ENCODE measurements around the gene DNAJC5.
"Not testable (repeated sequence)": the region's sequence is repeated elsewhere in the genome, so short reads cannot be mapped to it uniquely, and the experiment has no call there.

DNAJC5 gene

DNA sequence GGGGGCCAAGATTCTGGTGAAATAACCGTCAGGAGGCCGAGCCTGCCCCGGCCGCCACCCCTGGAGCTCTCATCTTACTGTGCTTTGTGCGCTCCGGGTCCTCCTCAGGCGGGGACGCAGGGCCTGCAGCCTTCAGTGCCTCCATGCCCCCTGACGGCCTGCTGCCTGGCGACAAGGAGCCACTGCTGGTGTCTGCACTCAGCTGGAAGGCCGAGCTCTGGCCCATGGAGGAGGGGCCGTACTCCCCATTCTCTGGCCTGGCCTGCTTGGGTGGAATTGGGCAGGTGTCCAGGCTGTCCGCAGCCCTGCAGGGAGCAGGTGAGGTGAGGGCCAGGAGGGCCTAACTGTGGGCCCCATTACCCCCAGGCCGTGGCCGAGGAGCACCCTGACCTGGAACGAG lies 69.5 kb downstream of the DNAJC5 start:
- no peaks in the 10 kb centered on the region for H3K27me3 Mint-ChIP-seq

GRCh38 chr20:63966172-63966943 lies 71.4 kb downstream of the DNAJC5 start:
- no peaks in the 10 kb centered on the region for H3K27me3 Mint-ChIP-seq
- H3K4me3 Mint-ChIP-seq = no peak overlapping the region
- H3K4me1 Mint-ChIP-seq (ENCODE audit: low read depth) = peaks cover 5% of the 10 kb centered on the region
- H3K27ac Mint-ChIP-seq = no peak overlapping the region
- H3K9me3 Mint-ChIP-seq (ENCODE audit: low read depth) = no peaks in the 10 kb centered on the region
- H3K36me3 Mint-ChIP-seq = no peaks in the 10 kb centered on the region

More for the DNA sequence above, 69.5 kb downstream of the DNAJC5 start:
- no peak overlapping the region for H3K27ac Mint-ChIP-seq
- H3K4me3 Mint-ChIP-seq = no peak overlapping the region
- H3K36me3 Mint-ChIP-seq = no peaks in the 10 kb centered on the region
- H3K4me1 Mint-ChIP-seq (ENCODE audit: low read depth) = peaks cover 4% of the 10 kb centered on the region
- no peaks in the 10 kb centered on the region for H3K9me3 Mint-ChIP-seq (ENCODE audit: low read depth)

- H3K4me3 Mint-ChIP-seq = no peak overlapping the region
- H3K4me1 Mint-ChIP-seq (ENCODE audit: low read depth) = peaks cover 5% of the 10 kb centered on the region
- H3K36me3 Mint-ChIP-seq = no peaks in the 10 kb centered on the region
- no peaks in the 10 kb centered on the region for H3K27me3 Mint-ChIP-seq
- H3K9me3 Mint-ChIP-seq (ENCODE audit: low read depth) = no peaks in the 10 kb centered on the region
- H3K27ac Mint-ChIP-seq = no peak overlapping the region
Measured at GRCh38 chr20:63966944-63967322, 72.0 kb downstream of the DNAJC5 start.

GRCh38 chr20:63967330-63968135 lies 72.6 kb downstream of the DNAJC5 start:
- Mint-ChIP-seq H3K27ac (no peak overlapping the region), H3K4me3 (peak overlapping the region; percentile 84), H3K36me3 (no peaks in the 10 kb centered on the region), H3K4me1 (ENCODE audit: low read depth) (peaks cover 8% of the 10 kb centered on the region), H3K9me3 (ENCODE audit: low read depth) (no peaks in the 10 kb centered on the region), H3K27me3 (no peaks in the 10 kb centered on the region)

- no peaks in the 10 kb centered on the region for H3K27me3 Mint-ChIP-seq
- no peaks in the 10 kb centered on the region for H3K9me3 Mint-ChIP-seq (ENCODE audit: low read depth)
- H3K4me3 Mint-ChIP-seq = peak overlapping the region; percentile 84
- no peaks in the 10 kb centered on the region for H3K36me3 Mint-ChIP-seq
- peaks cover 12% of the 10 kb centered on the region for H3K4me1 Mint-ChIP-seq (ENCODE audit: low read depth)
- H3K27ac Mint-ChIP-seq = peak overlapping the region; percentile 66
Measured at GRCh38 chr20:63968136-63968927, 73.4 kb downstream of the DNAJC5 start.

DNA sequence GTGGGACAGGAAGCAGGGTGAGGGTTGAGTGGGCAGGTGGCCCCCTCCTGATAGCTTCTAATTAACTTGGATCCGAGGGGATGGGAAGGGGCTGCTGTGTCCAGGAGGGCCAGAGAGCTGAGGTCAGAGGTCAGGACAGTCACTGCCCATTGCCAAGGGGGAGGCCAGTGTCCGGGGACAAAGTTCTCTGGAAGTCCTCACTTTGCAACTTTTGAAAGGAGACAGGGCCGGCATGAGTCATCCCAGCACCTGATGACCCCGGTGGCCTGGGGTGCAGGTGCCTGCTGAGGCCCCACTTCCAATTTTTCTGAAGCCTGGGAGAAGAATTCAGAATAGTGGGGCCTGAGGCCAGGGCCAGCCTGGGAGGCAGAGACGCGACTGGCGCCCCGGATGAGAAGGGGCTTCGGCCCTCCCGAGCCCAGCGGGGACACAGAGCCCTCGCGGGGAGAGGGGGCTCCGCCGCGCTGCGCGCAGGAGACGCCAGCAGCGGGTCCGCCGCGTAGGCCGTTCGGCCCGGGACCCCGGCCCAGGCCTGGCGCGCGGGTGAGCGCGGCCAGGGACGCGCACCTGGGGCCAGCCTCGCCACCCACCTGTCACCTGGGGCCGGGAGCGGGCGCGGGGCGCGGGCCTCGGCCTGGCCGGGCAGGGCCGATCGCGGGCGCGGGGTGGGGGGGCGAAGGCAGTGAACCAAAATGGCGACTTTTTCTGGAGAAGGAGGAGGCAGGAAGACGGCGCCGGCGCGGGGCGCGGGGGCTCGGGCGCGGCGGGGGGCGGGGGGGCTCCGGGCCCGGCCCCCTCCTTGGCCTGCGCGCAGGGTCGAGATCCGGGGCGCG lies 74.2 kb downstream of the DNAJC5 start:
- Mint-ChIP-seq H3K27me3 (no peaks in the 10 kb centered on the region), H3K4me1 (ENCODE audit: low read depth) (peaks cover 17% of the 10 kb centered on the region), H3K9me3 (ENCODE audit: low read depth) (no peaks in the 10 kb centered on the region), H3K4me3 (peak overlapping the region; percentile 84), H3K27ac (peak overlapping the region; percentile 41), H3K36me3 (no peaks in the 10 kb centered on the region)

DNA sequence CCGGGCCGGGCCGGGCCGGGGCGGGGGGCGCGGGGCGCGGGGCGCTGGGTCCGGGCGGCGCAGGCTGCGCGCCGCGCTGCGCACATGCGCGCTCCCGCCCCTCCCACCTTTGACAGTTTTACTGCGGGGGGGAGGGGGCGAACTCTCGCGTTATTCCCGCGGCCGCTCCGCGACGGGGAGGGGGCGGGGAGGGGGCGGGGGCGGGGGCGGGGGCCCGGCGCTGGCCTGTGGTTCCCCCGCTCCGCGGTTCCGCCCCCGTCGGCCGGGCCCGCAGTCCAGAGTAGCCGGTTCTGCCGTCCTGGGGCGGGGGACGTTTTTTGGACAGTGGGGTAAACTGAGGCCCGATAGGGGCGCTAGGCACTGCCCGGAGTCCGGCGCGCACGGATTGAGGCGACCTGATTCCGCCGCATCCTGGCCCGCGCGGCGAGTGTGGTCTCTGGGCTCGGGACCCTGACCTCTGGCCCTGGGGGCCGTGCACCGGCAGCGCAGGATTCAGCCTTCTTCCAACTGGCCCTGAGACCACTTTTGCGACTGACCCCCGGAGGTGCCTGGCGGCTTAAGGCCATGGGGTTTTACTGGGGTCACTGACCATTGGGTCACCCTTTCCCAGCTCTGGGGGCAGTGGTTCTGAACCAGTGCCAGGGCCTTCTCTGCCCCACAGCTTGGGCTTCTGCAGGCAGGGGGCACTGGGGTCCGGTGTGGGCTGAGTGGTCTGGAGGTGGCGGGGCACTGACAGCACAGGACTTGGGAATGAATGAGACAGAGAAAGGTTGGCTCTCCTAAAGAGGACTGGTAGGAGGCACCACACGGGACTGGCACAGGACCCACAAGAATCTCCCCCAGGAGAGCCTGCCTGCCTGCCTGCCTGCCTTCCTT lies 75.2 kb downstream of the DNAJC5 start, which contains the start of gene ZNF512B:
TSS of gene ZNF512B (minus strand) at position 93 of the 876 bp plus-strand sequence. CDS start 1,980 bp downstream, outside the sequence.
- peak within 1 kb of the TSS; percentile 84 for H3K4me3 Mint-ChIP-seq
- H3K27ac Mint-ChIP-seq = peak within 1 kb of the TSS; percentile 41
- no peaks in the 10 kb centered on the region for H3K36me3 Mint-ChIP-seq
- H3K9me3 Mint-ChIP-seq (ENCODE audit: low read depth) = no peaks in the 10 kb centered on the region
- H3K27me3 Mint-ChIP-seq = no peaks in the 10 kb centered on the region
- H3K4me1 Mint-ChIP-seq (ENCODE audit: low read depth) = peaks cover 20% of the 10 kb centered on the region

- no peaks in the 10 kb centered on the region for H3K27me3 Mint-ChIP-seq
- no peaks in the 10 kb centered on the region for H3K9me3 Mint-ChIP-seq (ENCODE audit: low read depth)
- peak overlapping the region; percentile 75 for H3K4me3 Mint-ChIP-seq
- H3K27ac Mint-ChIP-seq = no peak overlapping the region
- H3K36me3 Mint-ChIP-seq = no peaks in the 10 kb centered on the region
- H3K4me1 Mint-ChIP-seq (ENCODE audit: low read depth) = peaks cover 20% of the 10 kb centered on the region
Measured at GRCh38 chr20:63970714-63971431, 75.9 kb downstream of the DNAJC5 start.

- not testable (repeated sequence) for H3K27ac Mint-ChIP-seq; H3K4me3 Mint-ChIP-seq; H3K9me3 Mint-ChIP-seq (ENCODE audit: low read depth)
Measured at GRCh38 chr20:63971960-63972311, 77.0 kb downstream of the DNAJC5 start.

DNA sequence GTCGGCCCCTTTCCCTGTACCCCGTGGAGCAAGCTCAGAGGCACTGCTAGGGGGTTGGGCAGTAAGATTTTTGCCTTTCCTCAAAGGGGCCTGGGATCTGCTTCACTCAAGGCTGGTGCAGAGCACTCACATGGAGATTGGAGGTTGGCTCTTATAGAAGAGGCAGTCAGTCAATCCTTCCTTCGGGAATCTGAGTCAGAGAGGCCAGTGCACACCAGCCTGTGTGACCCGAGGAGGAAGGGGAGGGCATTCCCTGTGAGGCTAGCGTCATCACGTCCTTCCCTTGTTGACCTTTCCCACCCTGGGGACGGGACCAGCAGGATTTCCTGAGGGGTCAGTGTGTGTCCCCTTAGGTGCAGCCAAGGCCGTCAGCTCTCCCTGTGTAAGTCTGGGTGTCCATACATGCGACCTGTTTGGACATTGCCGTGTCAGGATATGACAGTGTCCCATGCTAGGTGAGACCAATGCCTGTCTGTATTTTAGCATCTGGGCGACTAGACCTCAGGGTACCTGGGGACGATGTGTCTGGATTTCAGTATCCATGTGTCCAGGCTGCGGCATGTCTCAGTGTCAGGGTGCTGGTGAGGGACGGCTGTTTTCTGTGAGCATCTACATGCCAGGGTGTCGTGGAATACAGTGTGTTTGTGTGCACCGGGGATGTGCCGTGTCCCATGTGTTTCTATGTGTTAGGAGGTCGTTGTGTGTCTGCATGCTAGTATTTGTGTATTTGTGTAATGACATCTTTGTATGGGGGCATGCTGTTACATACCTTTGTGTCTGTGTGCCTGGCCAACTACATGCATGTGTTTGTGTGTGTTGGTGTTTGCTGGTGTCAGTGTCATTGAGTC lies 77.6 kb downstream of the DNAJC5 start:
- no peaks in the 10 kb centered on the region for H3K9me3 Mint-ChIP-seq (ENCODE audit: low read depth)
- no peak overlapping the region for H3K4me3 Mint-ChIP-seq
- no peaks in the 10 kb centered on the region for H3K27me3 Mint-ChIP-seq
- H3K27ac Mint-ChIP-seq = no peak overlapping the region
- peaks cover 36% of the 10 kb centered on the region for H3K4me1 Mint-ChIP-seq (ENCODE audit: low read depth)
- peaks cover 3% of the 10 kb centered on the region for H3K36me3 Mint-ChIP-seq

More at GRCh38 chr20:63971960-63972311, 77.0 kb downstream of the DNAJC5 start:
- H3K36me3 Mint-ChIP-seq, H3K27me3 Mint-ChIP-seq: not testable (repeated sequence)
- H3K4me1 Mint-ChIP-seq (ENCODE audit: low read depth) = peaks cover 30% of the 10 kb centered on the region

DNA sequence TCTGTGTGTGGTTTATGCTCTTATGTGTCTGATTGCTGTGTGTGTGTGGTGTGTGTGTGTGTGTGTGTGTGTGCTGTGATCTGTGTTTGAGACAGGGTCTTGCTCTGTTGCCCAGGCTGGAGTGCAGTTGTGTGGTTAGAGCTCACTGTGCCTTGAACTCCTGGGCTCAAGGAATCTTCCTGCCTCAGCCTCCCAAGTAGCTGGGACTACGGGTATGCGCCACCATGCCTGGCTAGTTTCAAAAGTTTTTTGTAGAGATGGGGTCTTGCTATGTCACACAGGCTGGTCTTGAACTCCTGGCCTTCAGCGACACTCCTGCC lies 78.2 kb downstream of the DNAJC5 start:
- Mint-ChIP-seq H3K4me3 (no peak overlapping the region), H3K27me3 (no peaks in the 10 kb centered on the region), H3K4me1 (ENCODE audit: low read depth) (peaks cover 42% of the 10 kb centered on the region), H3K27ac (no peak overlapping the region), H3K36me3 (peaks cover 3% of the 10 kb centered on the region), H3K9me3 (ENCODE audit: low read depth) (no peaks in the 10 kb centered on the region)

DNA sequence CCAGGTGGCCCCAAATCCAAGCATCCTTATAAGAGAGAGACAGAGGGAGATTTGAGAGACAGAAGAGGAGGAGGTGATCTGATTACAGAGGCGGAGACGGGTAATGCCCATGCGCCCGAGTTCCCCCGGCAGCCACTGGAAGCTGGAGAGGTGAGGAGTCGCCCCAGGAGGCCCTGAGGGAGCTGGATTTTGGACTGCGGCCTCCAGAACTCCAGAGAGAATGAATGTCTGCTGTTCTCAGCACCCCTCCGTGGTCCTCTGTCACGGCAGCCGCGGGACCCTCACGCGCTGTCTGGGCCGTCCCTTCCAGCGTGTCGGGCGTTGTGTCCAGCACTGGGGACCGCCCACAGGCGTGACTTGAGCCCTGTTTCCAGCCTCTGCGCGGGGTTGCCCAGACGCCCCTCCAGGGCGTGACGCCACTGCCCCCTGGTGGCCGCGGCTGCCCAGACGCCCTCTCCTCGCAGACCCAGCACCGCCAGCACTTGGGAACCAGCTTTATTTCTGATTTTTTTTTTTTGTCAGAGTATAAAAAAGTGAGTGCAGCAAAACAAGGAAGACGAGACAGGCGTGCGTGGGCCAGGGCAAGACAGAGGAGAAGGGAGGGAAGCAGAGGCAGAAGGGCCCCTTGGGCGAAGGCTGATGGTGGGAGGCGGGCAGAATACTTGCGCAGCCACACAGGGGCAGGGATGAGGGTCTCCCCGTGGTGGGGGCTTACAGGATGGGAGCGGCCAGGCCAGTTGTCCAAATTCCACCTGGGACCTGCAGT lies 78.9 kb downstream of the DNAJC5 start:
- Mint-ChIP-seq H3K27me3 (no peaks in the 10 kb centered on the region), H3K4me1 (ENCODE audit: low read depth) (peaks cover 43% of the 10 kb centered on the region), H3K9me3 (ENCODE audit: low read depth) (no peaks in the 10 kb centered on the region), H3K36me3 (peaks cover 3% of the 10 kb centered on the region), H3K27ac (peak overlapping the region; percentile 64), H3K4me3 (no peak overlapping the region)
